GM12801 (cell line): ENCODE data around the gene ATXN3.

Experiments used
- TF ChIP-seq, protein P1 (sequence below): IDR thresholded peaks from one replicate; pipeline ENCODE4 v1.5.1; 2011; ENCODE audit warnings: control low read depth; ENCODE audit not compliant: insufficient read length; ENCODE audit errors: extremely low read depth

The ATXN3 gene

DNA sequence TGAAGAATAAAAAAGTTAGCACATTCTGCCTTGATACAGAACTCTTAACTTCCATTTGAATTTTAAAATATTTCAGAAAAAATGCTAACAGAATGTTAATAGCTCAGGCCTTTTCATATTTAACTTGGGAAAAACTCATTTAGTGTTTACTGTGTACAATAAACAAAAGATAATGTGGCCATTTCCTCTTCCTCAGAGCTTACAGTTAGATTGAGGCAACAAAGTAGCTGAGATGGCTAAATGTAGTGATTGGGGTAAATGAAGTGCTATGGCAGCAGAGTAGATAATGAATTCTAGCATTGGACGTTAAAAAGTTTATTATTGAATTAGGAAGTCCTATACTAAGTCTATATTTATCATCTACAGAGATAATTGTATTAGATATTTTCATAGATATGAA is 28.1 kb upstream of the ATXN3 start:
- TF ChIP-seq, protein P1, sequence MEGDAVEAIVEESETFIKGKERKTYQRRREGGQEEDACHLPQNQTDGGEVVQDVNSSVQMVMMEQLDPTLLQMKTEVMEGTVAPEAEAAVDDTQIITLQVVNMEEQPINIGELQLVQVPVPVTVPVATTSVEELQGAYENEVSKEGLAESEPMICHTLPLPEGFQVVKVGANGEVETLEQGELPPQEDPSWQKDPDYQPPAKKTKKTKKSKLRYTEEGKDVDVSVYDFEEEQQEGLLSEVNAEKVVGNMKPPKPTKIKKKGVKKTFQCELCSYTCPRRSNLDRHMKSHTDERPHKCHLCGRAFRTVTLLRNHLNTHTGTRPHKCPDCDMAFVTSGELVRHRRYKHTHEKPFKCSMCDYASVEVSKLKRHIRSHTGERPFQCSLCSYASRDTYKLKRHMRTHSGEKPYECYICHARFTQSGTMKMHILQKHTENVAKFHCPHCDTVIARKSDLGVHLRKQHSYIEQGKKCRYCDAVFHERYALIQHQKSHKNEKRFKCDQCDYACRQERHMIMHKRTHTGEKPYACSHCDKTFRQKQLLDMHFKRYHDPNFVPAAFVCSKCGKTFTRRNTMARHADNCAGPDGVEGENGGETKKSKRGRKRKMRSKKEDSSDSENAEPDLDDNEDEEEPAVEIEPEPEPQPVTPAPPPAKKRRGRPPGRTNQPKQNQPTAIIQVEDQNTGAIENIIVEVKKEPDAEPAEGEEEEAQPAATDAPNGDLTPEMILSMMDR: no peak

DNA sequence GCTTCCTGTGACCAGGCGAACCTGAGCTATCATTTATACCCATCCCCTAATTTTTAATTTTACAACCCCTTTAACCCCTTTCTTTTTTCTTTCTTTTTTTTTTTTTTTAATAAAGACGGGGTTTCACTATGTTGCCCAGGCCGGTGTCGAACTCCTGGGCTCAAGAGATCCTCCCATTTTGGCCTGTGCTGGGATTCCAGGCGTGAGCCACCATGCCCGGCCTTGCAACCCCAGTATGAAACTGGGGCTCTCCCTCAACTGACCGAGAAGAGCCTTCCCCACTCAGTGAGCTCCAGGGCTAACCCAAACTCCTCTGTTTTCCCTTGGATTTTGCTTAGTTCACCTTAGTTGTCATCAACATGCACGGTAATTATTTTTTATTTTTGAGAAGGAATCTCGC is 16.4 kb upstream of the ATXN3 start:
- TF ChIP-seq, protein P1: no peak

DNA sequence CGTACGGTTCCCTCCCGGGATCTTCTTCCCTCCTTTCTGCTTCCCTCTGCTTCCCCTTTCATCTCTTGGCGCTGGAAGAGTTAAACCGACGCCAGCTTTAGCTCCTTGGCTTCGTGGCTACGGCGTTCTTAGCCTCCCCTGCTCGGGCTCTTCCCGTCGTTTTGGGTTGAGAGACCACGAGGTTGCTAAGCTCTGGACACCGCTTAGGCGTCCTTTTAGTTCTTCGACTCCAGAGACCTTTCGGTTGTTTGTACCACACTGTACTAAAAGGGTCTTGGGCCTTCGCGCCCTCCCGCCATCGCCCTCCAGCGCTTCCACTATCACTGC is 15.9 kb upstream of the ATXN3 start:
- TF ChIP-seq, protein P1: no peak

DNA sequence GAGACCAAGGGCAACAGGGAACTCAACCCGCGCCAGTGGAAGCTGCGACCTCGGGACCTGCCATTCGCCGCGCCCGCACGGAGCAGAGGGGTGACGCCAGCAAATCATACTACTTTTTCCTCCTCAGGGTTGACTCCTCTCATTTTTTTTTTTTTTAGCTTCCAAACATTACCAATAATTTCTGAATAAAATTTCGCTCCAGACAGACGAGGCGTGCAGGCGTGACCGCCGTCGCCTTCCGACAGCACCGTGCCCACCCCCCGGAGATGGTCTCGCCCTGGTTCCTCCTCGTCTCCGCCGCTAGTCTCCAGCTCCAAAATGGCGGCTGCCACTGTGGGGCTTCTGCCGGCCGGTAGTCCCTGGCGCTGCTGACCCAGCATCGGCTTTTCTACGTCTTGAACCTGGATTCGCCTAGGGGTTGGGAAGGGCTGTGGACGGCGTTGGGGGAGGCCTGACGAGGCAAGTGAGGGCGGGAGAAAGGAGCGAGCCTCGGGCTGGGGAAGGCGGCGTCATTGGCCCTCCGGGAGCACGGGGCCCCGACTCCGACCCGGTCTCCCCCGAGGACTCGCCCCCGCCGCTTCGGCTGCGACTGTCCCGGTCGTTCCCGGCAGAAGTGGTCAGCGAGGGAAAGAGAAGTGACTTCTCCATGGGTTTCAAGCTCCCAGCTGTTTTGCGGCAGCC is 15.4 kb upstream of the ATXN3 start, which contains the start of the genes CPSF2 and NDUFB1:
Gene CPSF2, plus strand, starts transcription at position 300 of the 681 bp plus-strand sequence. CDS start 9,016 bp downstream, outside the sequence.
Gene NDUFB1, minus strand, starts transcription at position 37 of the 681 bp plus-strand sequence. CDS start 4,069 bp downstream, outside the sequence.
- TF ChIP-seq, protein P1: no peak

DNA sequence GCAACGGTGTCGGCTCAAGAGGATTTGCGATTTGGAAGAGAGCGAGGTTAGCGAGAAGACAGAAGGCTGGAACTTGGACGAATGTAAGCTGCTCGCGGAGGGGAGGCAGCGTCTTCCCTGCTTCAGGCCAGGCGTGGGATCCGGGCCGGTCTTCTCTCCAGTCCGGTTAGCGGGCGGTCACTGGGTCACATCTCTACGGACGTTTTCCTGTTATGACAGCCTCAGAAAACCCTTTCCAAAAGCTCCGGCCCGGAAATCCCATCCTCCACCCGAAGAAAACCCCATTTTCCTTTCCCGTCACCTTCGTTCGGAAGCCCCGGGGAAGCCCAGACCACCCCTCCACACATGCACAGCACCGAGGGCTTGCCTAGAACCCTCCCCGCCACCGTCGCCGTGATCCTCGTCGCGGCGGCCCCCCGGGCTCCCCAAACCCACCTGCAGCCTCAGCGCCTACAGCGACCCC is 14.9 kb upstream of the ATXN3 start:
- TF ChIP-seq, protein P1: no peak

DNA sequence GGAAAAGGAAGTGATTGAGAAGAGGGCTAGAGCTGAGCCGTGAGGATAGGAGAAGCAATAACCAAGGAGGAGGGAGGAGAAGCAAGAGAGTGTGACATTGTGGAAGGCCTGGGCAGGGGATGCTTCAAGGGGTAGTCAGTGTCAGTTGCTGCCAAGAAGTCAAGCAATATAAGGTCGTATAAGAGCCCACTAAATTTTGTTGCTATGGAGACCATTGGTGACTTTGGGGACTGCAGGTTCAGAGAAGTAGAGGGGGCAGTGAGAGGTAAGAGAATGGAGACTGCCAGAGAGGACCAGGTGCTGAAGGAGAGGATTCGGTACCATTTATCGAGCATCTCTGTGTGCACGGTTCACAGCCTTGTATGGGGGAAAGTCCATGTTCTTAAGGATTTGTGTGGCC is 3.1 kb upstream of the ATXN3 start:
- TF ChIP-seq, protein P1: no peak

DNA sequence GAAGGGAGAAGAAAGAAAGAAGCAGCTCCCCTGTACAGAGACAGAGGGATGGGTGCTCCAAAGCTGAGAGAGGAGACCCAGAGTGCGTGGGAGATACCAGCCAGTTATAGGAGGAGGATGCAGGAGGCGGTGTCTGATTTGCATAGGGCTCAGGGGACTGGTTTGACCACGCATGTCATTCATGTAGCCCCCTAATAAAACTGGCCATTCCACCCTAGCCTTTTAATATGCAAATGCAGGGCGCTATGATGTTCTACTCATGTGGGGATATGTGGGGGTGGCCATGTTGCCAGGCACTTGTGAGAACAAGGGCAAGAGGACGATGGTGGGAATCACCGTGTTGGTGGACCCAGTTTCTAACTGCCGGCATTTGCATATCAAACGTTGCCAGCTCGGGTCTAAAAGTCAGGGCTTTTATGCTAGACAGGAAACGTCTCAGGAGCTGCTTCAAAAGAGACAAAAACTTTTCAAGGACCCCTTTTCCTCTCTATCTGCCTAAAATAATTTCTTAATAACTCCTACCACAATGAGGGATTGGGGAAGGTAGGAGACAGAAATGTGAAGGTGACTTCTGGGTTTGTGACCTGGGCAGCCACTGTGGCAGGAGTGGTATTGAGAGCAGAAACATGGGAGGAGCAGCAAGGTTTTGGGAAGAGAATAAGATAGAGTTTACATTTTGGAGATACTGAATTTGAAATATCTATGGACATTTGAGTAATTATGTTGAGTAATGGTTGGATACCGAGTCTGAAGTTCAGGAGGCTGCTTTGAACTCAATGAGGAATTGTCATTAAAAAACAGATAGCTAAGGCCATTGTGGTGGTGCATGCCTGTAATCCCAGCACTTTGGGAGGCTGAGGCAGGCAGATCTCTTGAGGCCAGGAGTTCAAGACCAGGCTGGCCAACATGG is 2.2 kb upstream of the ATXN3 start:
- TF ChIP-seq, protein P1: no peak
